RWPE2 (cell line): Measurements from ENCODE around the gene ARHGEF10L.

ENCODE experiments used
- ATAC-seq: fragments of 200-7000 bp; cut with Tn5 transposase; 3 replicates; pipeline ENCODE4 v1.9.1; 2021; ENCODE audit warnings: low read depth
- DNase-seq: peaks from one replicate; pipeline ENCODE4 v3.0.0-alpha.2; 2020; ENCODE audit warnings: low spot score
- H3K27ac ChIP-seq: fragments of 450-650 bp; 2 replicates; pipeline ENCODE4 v1.5.1; 2017; ENCODE audit warnings: mild to moderate bottlenecking; ENCODE audit not compliant: poor library complexity, severe bottlenecking
- H3K27me3 ChIP-seq: fragments of 250-450 bp; sonication (Bioruptor Pico); 2 replicates; pipeline ENCODE4 v1.5.1; 2021; ENCODE audit warnings: mild to moderate bottlenecking, moderate library complexity; ENCODE audit not compliant: insufficient read depth, poor library complexity, severe bottlenecking
- H3K36me3 ChIP-seq: fragments of 250-450 bp; sonication (Bioruptor Pico); 2 replicates; pipeline ENCODE4 v1.5.1; 2020; ENCODE audit warnings: low read depth, mild to moderate bottlenecking, moderate library complexity
- H3K4me1 ChIP-seq: fragments of 250-450 bp; sonication (Bioruptor Pico); 2 replicates; pipeline ENCODE4 v1.5.1; 2021; ENCODE audit warnings: mild to moderate bottlenecking, moderate library complexity; ENCODE audit not compliant: insufficient read depth, poor library complexity, severe bottlenecking
- H3K4me3 ChIP-seq: fragments of 250-450 bp; sonication (Bioruptor Pico); 2 replicates; pipeline ENCODE4 v1.5.1; 2021; ENCODE audit warnings: mild to moderate bottlenecking, moderate library complexity; ENCODE audit not compliant: severe bottlenecking
- H3K9me3 ChIP-seq: fragments of 250-450 bp; sonication (Bioruptor Pico); 2 replicates; pipeline ENCODE4 v1.5.1; 2021; ENCODE audit warnings: mild to moderate bottlenecking, moderate library complexity; ENCODE audit not compliant: severe bottlenecking
- TF ChIP-seq, protein P1 (sequence below): fragments of 450-650 bp; IDR thresholded peaks from one replicate; pipeline ENCODE4 v1.5.1; 2017; ENCODE audit warnings: mild to moderate bottlenecking, moderate library complexity; ENCODE audit not compliant: poor library complexity, severe bottlenecking

Gene ARHGEF10L

GRCh38 chr1:17601643-17602382 is 62.3 kb downstream of the ARHGEF10L start:
- Histone ChIP-seq H3K27ac (no peak overlapping the region), H3K36me3 (no peaks in the 10 kb centered on the region), H3K9me3 (no peaks in the 10 kb centered on the region), H3K4me3 (no peak overlapping the region), H3K27me3 (no peaks in the 10 kb centered on the region), H3K4me1 (no peaks in the 10 kb centered on the region)
- DNase-seq (no peak), ATAC-seq (no peak)
- TF ChIP-seq, protein P1, sequence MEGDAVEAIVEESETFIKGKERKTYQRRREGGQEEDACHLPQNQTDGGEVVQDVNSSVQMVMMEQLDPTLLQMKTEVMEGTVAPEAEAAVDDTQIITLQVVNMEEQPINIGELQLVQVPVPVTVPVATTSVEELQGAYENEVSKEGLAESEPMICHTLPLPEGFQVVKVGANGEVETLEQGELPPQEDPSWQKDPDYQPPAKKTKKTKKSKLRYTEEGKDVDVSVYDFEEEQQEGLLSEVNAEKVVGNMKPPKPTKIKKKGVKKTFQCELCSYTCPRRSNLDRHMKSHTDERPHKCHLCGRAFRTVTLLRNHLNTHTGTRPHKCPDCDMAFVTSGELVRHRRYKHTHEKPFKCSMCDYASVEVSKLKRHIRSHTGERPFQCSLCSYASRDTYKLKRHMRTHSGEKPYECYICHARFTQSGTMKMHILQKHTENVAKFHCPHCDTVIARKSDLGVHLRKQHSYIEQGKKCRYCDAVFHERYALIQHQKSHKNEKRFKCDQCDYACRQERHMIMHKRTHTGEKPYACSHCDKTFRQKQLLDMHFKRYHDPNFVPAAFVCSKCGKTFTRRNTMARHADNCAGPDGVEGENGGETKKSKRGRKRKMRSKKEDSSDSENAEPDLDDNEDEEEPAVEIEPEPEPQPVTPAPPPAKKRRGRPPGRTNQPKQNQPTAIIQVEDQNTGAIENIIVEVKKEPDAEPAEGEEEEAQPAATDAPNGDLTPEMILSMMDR: no peak

DNA sequence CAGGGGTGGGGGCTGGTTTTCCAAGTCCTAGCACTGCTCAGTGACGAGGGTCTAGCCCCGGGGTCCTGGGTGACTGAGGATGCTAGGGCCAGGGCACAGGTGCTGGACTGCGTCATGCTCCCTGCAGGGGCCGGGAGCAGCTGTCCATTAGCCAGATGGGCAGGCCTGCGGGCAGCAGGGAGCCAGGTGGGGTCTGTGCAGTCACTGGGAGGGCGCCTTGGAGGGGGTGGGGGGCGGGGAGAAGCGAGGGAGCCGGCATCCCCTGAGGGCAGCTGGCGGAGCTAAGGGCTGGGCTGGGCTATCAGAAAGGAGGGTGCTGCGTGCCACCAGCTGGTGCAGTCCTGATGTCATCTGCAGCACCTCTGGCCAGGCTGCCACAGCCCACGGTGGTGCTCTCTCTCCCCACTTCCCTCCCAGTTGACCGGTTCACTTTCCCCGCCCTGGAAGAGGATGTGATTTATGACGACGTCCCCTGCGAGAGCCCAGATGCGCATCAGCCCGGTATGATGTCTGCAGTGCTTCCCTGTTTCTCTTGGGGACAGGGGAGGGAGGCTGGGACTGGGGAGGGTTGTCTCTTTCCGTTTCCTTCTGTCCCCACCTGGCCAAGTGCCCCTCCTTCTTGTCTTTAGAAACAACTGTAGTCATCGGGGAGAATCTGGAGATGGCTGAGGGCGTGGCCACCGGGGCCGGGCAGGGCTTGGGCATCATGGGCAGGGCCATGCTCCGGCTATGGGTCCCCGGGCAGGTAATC is 63.8 kb downstream of the ARHGEF10L start:
- TF ChIP-seq, protein P1: no peak
- no peak overlapping the region for H3K27ac ChIP-seq
- DNase-seq (no peak), ATAC-seq (no peak)
- no peak overlapping the region for H3K4me3 ChIP-seq
- no peaks in the 10 kb centered on the region for H3K9me3 ChIP-seq
- no peaks in the 10 kb centered on the region for H3K27me3 ChIP-seq
- H3K36me3 ChIP-seq: peaks cover 7% of the 10 kb centered on the region; the same call in 1 of the 2 replicates
- no peaks in the 10 kb centered on the region for H3K4me1 ChIP-seq

GRCh38 chr1:17605582-17606344 is 66.3 kb downstream of the ARHGEF10L start:
- H3K27ac ChIP-seq: no peak overlapping the region
- ATAC-seq: no peak
- no peak overlapping the region for H3K4me3 ChIP-seq
- peaks cover 7% of the 10 kb centered on the region; the same call in 1 of the 2 replicates for H3K36me3 ChIP-seq
- no peaks in the 10 kb centered on the region for H3K27me3 ChIP-seq
- TF ChIP-seq, protein P1: no peak
- no peak for DNase-seq
- no peaks in the 10 kb centered on the region for H3K4me1 ChIP-seq
- H3K9me3 ChIP-seq: no peaks in the 10 kb centered on the region

DNA sequence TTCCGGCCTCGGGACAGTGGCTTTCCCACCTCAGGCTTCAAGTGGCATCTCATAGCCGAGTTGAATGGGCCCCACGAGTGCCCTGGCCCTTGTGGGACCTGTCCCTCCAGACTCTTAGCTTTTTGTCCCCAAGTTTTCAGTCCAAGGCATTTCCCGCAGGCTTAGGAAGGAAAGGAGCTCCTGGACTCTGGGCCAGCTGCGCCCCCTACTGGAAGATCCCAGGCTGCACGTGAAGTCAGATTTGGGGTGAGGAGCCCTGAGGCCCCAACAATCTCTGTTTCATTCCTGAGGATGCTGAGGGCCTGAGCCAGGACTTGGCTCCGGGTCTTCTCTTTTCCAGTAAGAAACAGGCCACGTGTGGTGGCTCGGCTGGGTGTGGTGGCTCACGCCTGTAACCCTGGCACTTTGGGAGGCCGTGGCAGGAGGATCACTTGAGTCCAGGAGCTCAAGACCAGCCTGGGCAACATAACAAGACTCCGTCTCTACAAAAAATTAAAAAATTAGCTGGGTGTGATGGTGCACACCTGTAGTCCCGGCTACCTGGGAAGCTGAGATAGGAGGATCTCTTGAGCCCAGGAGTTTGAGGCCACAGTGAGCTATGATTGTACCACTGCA is 67.4 kb downstream of the ARHGEF10L start:
- Histone ChIP-seq H3K27ac (no peak overlapping the region), H3K36me3 (peaks cover 7% of the 10 kb centered on the region; the same call in 1 of the 2 replicates), H3K4me1 (no peaks in the 10 kb centered on the region), H3K27me3 (no peaks in the 10 kb centered on the region), H3K9me3 (no peaks in the 10 kb centered on the region), H3K4me3 (no peak overlapping the region)
- no peak for DNase-seq
- ATAC-seq: peak; percentile 62; the same call in 1 of the 3 replicates
- TF ChIP-seq, protein P1: peak; percentile 91
